Measurements from ENCODE around the gene DTNBP1.
"Not testable (repeated sequence)": the region's sequence is repeated elsewhere in the genome, so short reads cannot be mapped to it uniquely, and the experiment has no call there.

Gene DTNBP1

GRCh38 chr6:15551798-15552197 is 111.0 kb downstream of the DTNBP1 start:
- no peak for DNase-seq (ENCODE audit: insufficient read length, low spot score)
- TF ChIP-seq CTCF (IDR thresholded peaks at IDR 0.05; ENCODE audit: insufficient read depth, missing control alignments): no peak
- no peak for FAIRE-seq

DNA sequence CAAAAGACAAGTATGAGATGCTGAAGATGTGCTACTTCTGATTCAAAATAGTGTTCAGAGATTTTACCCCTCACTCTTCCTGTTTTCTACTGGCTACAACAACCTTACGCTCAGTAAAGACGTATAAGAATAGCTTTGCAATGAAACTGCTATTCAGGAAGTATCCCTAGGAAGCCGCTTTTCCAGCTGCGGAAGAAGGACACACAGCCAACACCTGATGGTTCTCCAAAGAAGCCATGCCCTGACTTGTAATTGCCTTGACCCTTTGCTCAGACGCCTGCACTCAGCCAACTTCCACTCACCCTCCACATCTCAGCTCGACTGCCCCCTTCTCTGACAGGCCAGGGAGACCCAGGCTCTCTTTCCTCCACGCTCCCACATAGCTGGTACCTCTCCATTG is 111.6 kb downstream of the DTNBP1 start:
- DNase-seq (ENCODE audit: insufficient read length, low spot score) (no peak), FAIRE-seq (no peak)
- TF ChIP-seq CTCF (IDR thresholded peaks at IDR 0.05; ENCODE audit: insufficient read depth, missing control alignments): no peak

DNA sequence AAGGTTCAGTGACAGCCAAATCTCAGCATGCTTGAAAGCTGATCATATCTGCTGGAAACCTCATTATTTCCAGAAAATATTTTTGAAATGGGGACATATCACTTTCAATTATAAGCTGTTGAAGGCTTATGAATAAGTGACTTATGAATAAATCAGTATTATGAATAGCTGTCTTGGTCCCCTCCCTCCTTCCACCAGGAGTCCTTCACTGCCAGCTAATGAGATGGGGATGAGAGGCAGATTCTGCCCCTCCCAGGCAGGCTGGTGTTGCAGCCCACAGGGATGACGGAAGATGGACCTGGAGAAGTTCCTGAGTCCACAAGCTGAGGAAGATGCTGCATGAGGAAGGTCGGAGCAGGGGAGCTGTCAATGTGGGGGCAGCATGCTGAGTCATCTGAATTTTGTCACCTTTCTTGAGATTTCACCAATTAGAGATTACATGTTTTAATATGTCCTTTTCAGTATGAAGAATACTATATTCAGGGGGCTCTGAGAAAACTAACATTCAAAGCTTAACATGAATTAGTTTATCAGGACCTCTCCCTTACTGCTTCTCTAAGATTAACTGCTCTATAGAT is 112.2 kb downstream of the DTNBP1 start:
- FAIRE-seq (no peak), DNase-seq (ENCODE audit: insufficient read length, low spot score) (no peak)
- TF ChIP-seq CTCF (IDR thresholded peaks at IDR 0.05; ENCODE audit: insufficient read depth, missing control alignments): no peak

- no peak for TF ChIP-seq CTCF (IDR thresholded peaks at IDR 0.05; ENCODE audit: insufficient read depth, missing control alignments)
These were observed 113.5 kb downstream of the DTNBP1 start for GRCh38 chr6:15549371-15549770.

GRCh38 chr6:15547400-15547799 is 115.4 kb downstream of the DTNBP1 start:
- DNase-seq (ENCODE audit: insufficient read length, low spot score) (no peak), FAIRE-seq (no peak)
- no peak for TF ChIP-seq CTCF (IDR thresholded peaks at IDR 0.05; ENCODE audit: insufficient read depth, missing control alignments)

More at GRCh38 chr6:15549371-15549770, 113.5 kb downstream of the DTNBP1 start:
- FAIRE-seq: no peak
- no peak for DNase-seq (ENCODE audit: insufficient read length, low spot score)

- no peak for TF ChIP-seq CTCF (IDR thresholded peaks at IDR 0.05; ENCODE audit: insufficient read depth, missing control alignments)
- FAIRE-seq (no peak), DNase-seq (ENCODE audit: insufficient read length, low spot score) (no peak)
These were observed 116.2 kb downstream of the DTNBP1 start for GRCh38 chr6:15546591-15546990.

- no peak for DNase-seq (ENCODE audit: insufficient read length, low spot score)
- TF ChIP-seq CTCF (IDR thresholded peaks at IDR 0.05; ENCODE audit: insufficient read depth, missing control alignments): no peak
- FAIRE-seq: no peak
These were observed 118.4 kb downstream of the DTNBP1 start for GRCh38 chr6:15544321-15544900.

DNA sequence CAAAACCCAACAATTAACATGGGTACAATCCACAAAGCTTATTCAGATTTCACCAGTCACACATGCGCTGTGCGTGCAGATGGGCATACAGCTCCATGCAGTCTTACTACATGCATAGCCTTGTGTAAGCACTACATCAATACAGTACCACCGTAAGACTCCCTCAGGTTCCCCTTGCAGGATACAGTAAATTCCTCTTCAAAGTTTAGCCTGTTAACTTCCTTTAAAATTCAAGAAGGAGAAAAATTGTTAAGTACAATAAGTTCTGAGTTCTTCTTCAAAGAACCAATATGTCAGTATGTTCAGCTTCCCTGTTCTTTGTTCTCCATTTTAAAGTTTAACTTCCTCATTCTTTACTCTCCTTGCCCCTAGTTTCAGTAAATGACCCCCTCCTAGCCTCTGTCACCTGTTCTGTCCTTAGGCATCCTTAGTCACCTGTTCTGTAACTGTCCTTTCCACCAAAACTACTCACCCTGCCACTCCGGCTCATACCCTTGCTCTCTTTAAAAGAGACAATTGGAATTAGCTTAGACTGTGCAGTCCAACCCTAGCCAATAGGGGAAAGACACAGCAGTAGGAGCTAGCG is 119.4 kb downstream of the DTNBP1 start:
- not testable (repeated sequence) for DNase-seq (ENCODE audit: insufficient read length, low spot score); FAIRE-seq

Measured in D721Med (cell line).